H9 (cell line): ENCODE results near the gene KRT15. TPM values are rescaled to one million over a fixed set of nuclear protein-coding genes. Genes with fewer than 3 reads are reported as not detected.

ENCODE experiments used
- DNase-seq: peaks from one replicate; pipeline ENCODE4 v3.0.0-alpha.2; 2017
- H2AFZ ChIP-seq: one replicate; pipeline ENCODE4 v1.6.1; 2013; ENCODE audit warnings: mild to moderate bottlenecking, low read length, control low read depth, moderate library complexity
- H2AK5ac ChIP-seq: 2 replicates; pipeline ENCODE4 v1.6.1; 2013; ENCODE audit warnings: low read length, control low read depth, mixed read lengths; ENCODE audit not compliant: insufficient read length
- H2BK120ac ChIP-seq: one replicate; pipeline ENCODE4 v1.6.1; 2013; ENCODE audit warnings: low read depth, mild to moderate bottlenecking, low read length, control low read depth, inconsistent platforms; ENCODE audit not compliant: poor library complexity, severe bottlenecking
- H2BK12ac ChIP-seq: 2 replicates; pipeline ENCODE4 v1.6.1; 2013; ENCODE audit warnings: low read length, control low read depth, mixed read lengths, low read depth; ENCODE audit not compliant: insufficient read length
- H2BK15ac ChIP-seq: 2 replicates; pipeline ENCODE4 v1.6.1; 2013; ENCODE audit warnings: low read depth, low read length, control low read depth
- H2BK20ac ChIP-seq: one replicate; pipeline ENCODE4 v1.6.1; 2013; ENCODE audit warnings: low read depth, mild to moderate bottlenecking, low read length, control low read depth, inconsistent platforms; ENCODE audit not compliant: poor library complexity, severe bottlenecking
- H2BK5ac ChIP-seq: 2 replicates; pipeline ENCODE4 v1.6.1; 2013; ENCODE audit warnings: low read length, control low read depth, mixed read lengths; ENCODE audit not compliant: insufficient read length
- H3K14ac ChIP-seq: 2 replicates; pipeline ENCODE4 v1.6.1; 2013; ENCODE audit warnings: low read length, control low read depth; ENCODE audit not compliant: insufficient read depth
- H3K18ac ChIP-seq: 2 replicates; pipeline ENCODE4 v1.6.1; 2013; ENCODE audit warnings: low read depth, mild to moderate bottlenecking, mixed read lengths, low read length, control low read depth; ENCODE audit not compliant: insufficient read length
- H3K23ac ChIP-seq: 2 replicates; pipeline ENCODE4 v1.6.1; 2013; ENCODE audit warnings: low read length, control low read depth, mixed read lengths, low read depth; ENCODE audit not compliant: insufficient read length
- H3K23me2 ChIP-seq: 2 replicates; pipeline ENCODE4 v1.6.1; 2013; ENCODE audit warnings: low read depth, mild to moderate bottlenecking, mixed read lengths, low read length, control low read depth; ENCODE audit not compliant: insufficient read length, poor library complexity, severe bottlenecking
- H3K27ac ChIP-seq: 2 replicates; pipeline ENCODE4 v1.5.1; 2013; ENCODE audit warnings: low read length, control low read depth, mixed read lengths, low read depth; ENCODE audit not compliant: insufficient read length
- H3K27me3 ChIP-seq: 2 replicates; pipeline ENCODE4 v1.6.1; 2013; ENCODE audit warnings: low read length, control low read depth, inconsistent platforms; ENCODE audit not compliant: insufficient read depth
- H3K4ac ChIP-seq: 2 replicates; pipeline ENCODE4 v1.6.1; 2013; ENCODE audit warnings: low read depth, mild to moderate bottlenecking, control low read depth, inconsistent platforms, low read length, moderate library complexity
- H3K4me1 ChIP-seq: 2 replicates; pipeline ENCODE4 v1.6.1; 2013; ENCODE audit warnings: low read length, control low read depth, inconsistent platforms; ENCODE audit not compliant: insufficient read depth
- H3K4me2 ChIP-seq: 2 replicates; pipeline ENCODE4 v1.6.1; 2013; ENCODE audit warnings: low read length, control low read depth, mixed read lengths; ENCODE audit not compliant: insufficient read length, insufficient read depth
- H3K56ac ChIP-seq: 2 replicates; pipeline ENCODE4 v1.6.1; 2013; ENCODE audit warnings: low read depth, mild to moderate bottlenecking, mixed read lengths, low read length, control low read depth; ENCODE audit not compliant: insufficient read length
- H3K79me1 ChIP-seq: 2 replicates; pipeline ENCODE4 v1.6.1; 2013; ENCODE audit warnings: low read depth, mild to moderate bottlenecking, moderate library complexity, low read length, control low read depth, inconsistent platforms; ENCODE audit not compliant: insufficient read depth, poor library complexity, severe bottlenecking
- H3K79me2 ChIP-seq: 2 replicates; pipeline ENCODE4 v1.6.1; 2013; ENCODE audit warnings: low read length, control low read depth, inconsistent platforms; ENCODE audit not compliant: insufficient read depth
- H3K9ac ChIP-seq: 2 replicates; pipeline ENCODE4 v1.6.1; 2013; ENCODE audit warnings: low read length, control low read depth, mixed read lengths; ENCODE audit not compliant: insufficient read length; ENCODE audit errors: extremely low read depth
- H3K9me3 ChIP-seq: one replicate; pipeline ENCODE4 v1.6.1; 2013; ENCODE audit warnings: low read depth, low read length, inconsistent platforms; ENCODE audit not compliant: control insufficient read depth
- H3T11ph ChIP-seq: one replicate; pipeline ENCODE4 v1.6.1; 2013; ENCODE audit warnings: mild to moderate bottlenecking, low read length, control low read depth, inconsistent platforms
- H4K20me1 ChIP-seq: one replicate; pipeline ENCODE4 v1.6.1; 2013; ENCODE audit not compliant: control insufficient read depth, insufficient read length, insufficient read depth
- H4K5ac ChIP-seq: 2 replicates; pipeline ENCODE4 v1.6.1; 2013; ENCODE audit warnings: low read depth, mild to moderate bottlenecking, mixed read lengths, low read length, control low read depth; ENCODE audit not compliant: insufficient read length
- H4K8ac ChIP-seq: replicated peaks from 2 replicates; pipeline ENCODE4 v1.6.1; 2013; ENCODE audit warnings: low read length, control low read depth, mixed read lengths, low read depth; ENCODE audit not compliant: insufficient read length
- H4K91ac ChIP-seq: 2 replicates; pipeline ENCODE4 v1.6.1; 2013; ENCODE audit warnings: low read depth, mild to moderate bottlenecking, moderate library complexity, mixed read lengths, low read length, control low read depth; ENCODE audit not compliant: insufficient read length
- H3K27ac Mint-ChIP-seq, 3 experiments: 2 replicates in 2 of 3; 3 replicates in 1 of 3; pipeline ENCODE4 v1.8.0; 2020 to 2021; ENCODE audit warnings: mixed read lengths in 3 of 3, mild to moderate bottlenecking in 1 of 3, moderate library complexity in 1 of 3
- H3K27me3 Mint-ChIP-seq: 2 replicates; pipeline ENCODE4 v1.8.0; 2021; ENCODE audit warnings: low read depth, mild to moderate bottlenecking, moderate library complexity, mixed read lengths
- H3K36me3 Mint-ChIP-seq, 3 experiments: 2 replicates in 2 of 3; 3 replicates in 1 of 3; pipeline ENCODE4 v1.8.0; 2020 to 2021; ENCODE audit warnings: low read depth in 3 of 3, mixed read lengths in 3 of 3; ENCODE audit not compliant: insufficient read depth in 1 of 3
- H3K4me1 Mint-ChIP-seq, 2 experiments: 2 replicates each; pipeline ENCODE4 v1.8.0; 2020; ENCODE audit warnings: mixed read lengths in 2 of 2
- H3K4me3 Mint-ChIP-seq, 2 experiments: 2 replicates in 1 of 2; 3 replicates in 1 of 2; pipeline ENCODE4 v1.8.0; 2020 to 2021; ENCODE audit warnings: mild to moderate bottlenecking in 2 of 2, mixed read lengths in 2 of 2, moderate library complexity in 1 of 2
- H3K9me3 Mint-ChIP-seq, 2 experiments: 2 replicates in 1 of 2; 3 replicates in 1 of 2; pipeline ENCODE4 v1.8.0; 2020; ENCODE audit warnings: mild to moderate bottlenecking in 2 of 2, mixed read lengths in 2 of 2, moderate library complexity in 1 of 2
- WGBS: extraction: QIAGEN DNeasy Blood & Tissue Kit; methylation state at CpG from one replicate; pipeline ENCODE4 v1.1.7; 2013; ENCODE audit warnings: missing lambda C conversion rate, low lambda C conversion rate, mixed read lengths; ENCODE audit not compliant: insufficient read length; ENCODE audit errors: extremely low coverage; 5-methylcytosine and 5-hydroxymethylcytosine counted together
- total RNA-seq: library from RNA; stranded (reverse); gene quantifications from 2 replicates; pipeline ENCODE4 v1.2.1, GENCODE V29; 2021
- TF ChIP-seq, protein P1 (sequence below): fragments of 200-600 bp; sonication (generic); conservative IDR thresholded peaks from 3 replicates; pipeline ENCODE4 v1.8.0; 2021; ENCODE audit warnings: antibody characterized with exemption, mild to moderate bottlenecking

The KRT15 gene
- total RNA-seq, 1 experiment from 2014 or later = 0.87 TPM

DNA sequence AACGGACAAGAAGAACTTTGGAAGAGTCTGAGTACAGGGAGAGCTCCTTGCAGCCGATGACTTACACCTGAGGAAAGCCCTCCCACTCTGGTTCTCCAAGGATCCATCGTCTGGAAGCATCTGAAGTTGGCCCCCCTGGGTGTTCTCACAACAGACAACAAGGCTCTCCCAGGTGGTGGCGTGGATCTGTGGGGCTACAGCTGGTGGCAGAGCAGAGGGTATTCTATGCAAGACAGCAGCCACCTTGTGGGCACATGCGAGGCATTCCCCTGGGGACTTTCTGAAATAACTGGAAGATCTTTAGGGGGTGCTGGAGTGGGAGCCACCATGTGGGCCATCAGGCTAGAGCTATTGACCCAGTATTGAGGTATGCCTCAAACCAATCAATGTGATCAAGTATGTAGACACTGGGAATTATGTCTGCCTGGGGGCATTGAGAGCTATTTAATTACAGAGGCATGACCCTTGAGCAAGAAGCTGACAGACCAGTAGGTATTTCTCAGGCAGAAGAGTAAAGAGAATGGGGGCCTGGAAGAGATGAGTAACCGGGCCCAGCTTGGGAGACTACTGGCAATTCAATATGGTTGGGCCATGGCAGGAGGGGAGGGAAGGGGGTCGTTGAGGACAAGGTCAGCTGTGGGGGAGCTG lies 16.3 kb upstream of the KRT15 start:
- no CpG with 5 or more reads among the region's 7 CpGs for WGBS
- Histone ChIP-seq H3K14ac (no peak overlapping the region), H4K5ac (no peak overlapping the region), H2AK5ac (no peak overlapping the region), H3K4ac (no peak overlapping the region), H2BK20ac (no peak overlapping the region), H3K27ac (no peak overlapping the region), H3K23me2 (no peaks in the 10 kb centered on the region), H2BK5ac (no peak overlapping the region), H4K8ac (no peak overlapping the region), H2BK120ac (no peak overlapping the region), H4K91ac (no peak overlapping the region), H2BK12ac (no peak overlapping the region), H3K27me3 (no peaks in the 10 kb centered on the region), H3K56ac (no peak overlapping the region), H3K4me2 (no peak overlapping the region), H2BK15ac (no peak overlapping the region), H3K9ac (no peak overlapping the region), H4K20me1 (no peaks in the 10 kb centered on the region), H3K18ac (no peak overlapping the region), H3K4me1 (peaks cover 2% of the 10 kb centered on the region; the same call in 1 of the 2 replicates), H3K23ac (no peak overlapping the region), H3K79me1 (no peaks in the 10 kb centered on the region), H3K9me3 (no peaks in the 10 kb centered on the region), H2AFZ (no peak overlapping the region), H3K79me2 (no peaks in the 10 kb centered on the region), H3T11ph (no peak overlapping the region)
- Mint-ChIP-seq H3K4me1 (peaks cover 36 to 50% of the 10 kb centered on the region in 2 experiments), H3K36me3 (no peaks in the 10 kb centered on the region), H3K27ac (peak overlapping the region in 1 of 3 experiments; percentile 28; a peak in 1 of 7 replicates), H3K9me3 (no peaks in the 10 kb centered on the region; a peak in 1 of 5 replicates), H3K4me3 (no peak overlapping the region), H3K27me3 (peaks cover 26% of the 10 kb centered on the region)
- no peak for DNase-seq
- TF ChIP-seq, protein P1, sequence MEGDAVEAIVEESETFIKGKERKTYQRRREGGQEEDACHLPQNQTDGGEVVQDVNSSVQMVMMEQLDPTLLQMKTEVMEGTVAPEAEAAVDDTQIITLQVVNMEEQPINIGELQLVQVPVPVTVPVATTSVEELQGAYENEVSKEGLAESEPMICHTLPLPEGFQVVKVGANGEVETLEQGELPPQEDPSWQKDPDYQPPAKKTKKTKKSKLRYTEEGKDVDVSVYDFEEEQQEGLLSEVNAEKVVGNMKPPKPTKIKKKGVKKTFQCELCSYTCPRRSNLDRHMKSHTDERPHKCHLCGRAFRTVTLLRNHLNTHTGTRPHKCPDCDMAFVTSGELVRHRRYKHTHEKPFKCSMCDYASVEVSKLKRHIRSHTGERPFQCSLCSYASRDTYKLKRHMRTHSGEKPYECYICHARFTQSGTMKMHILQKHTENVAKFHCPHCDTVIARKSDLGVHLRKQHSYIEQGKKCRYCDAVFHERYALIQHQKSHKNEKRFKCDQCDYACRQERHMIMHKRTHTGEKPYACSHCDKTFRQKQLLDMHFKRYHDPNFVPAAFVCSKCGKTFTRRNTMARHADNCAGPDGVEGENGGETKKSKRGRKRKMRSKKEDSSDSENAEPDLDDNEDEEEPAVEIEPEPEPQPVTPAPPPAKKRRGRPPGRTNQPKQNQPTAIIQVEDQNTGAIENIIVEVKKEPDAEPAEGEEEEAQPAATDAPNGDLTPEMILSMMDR = no peak; the same call in 2 of the 3 replicates
